Measurements from ENCODE around the gene HEATR3.
A peak's percentile ranks its signal among the peaks of the same experiment; 100 is the strongest.
"Not testable (repeated sequence)": the region's sequence is repeated elsewhere in the genome, so short reads cannot be mapped to it uniquely, and the experiment has no call there.

Gene HEATR3

DNA sequence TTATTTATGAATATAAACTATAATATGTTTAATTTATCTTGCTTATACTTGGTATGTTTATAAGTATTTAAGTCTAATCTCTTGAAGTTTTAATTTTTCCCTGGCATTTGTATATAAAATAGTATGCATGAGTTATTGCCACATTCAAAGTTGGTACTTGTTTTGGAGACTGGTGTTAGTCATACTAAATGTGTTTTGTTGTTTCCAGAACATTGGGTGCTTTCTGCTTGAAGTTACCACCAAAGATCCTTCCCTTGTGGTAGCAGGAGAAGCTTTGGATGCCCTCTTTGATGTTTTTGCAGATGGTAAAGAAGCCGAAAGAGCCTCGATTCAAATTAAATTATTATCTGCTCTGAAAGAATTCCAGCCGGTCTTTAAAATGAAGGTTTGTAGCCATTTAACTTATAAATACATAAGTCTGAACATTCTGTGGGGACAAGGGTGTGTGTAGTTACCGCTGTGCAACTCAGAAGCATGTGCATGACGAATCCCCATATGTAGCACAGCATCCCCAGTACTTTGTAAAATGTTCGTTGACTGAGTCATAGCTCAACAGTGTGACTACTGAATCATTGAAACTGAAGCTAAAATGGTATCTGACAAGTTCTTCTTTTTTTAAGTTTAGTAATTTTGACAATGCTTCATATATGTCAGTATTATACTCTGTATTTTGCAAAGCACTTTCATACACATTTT is 36.4 kb downstream of the HEATR3 start:
- no peak for DNase-seq

DNA sequence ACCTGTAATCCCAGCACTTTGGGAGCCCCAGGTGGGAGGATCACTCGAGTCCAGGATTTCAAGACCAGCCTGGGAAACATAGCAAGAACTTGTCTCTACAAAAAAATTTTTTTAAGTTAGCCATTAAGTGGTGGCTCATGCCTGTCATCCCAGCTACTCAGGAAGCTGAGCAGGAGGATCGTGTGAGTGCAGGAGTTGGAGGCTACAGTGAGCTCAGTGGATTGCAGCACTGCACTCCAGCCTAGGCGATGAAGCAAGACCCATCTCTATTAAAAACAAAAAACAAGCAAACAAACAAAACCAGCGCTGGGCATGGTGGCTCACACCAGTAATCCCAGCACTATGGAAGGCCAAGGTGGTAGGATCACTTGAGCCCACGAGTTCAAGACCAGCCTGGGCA is 38.0 kb downstream of the HEATR3 start:
- no peak for DNase-seq

DNA sequence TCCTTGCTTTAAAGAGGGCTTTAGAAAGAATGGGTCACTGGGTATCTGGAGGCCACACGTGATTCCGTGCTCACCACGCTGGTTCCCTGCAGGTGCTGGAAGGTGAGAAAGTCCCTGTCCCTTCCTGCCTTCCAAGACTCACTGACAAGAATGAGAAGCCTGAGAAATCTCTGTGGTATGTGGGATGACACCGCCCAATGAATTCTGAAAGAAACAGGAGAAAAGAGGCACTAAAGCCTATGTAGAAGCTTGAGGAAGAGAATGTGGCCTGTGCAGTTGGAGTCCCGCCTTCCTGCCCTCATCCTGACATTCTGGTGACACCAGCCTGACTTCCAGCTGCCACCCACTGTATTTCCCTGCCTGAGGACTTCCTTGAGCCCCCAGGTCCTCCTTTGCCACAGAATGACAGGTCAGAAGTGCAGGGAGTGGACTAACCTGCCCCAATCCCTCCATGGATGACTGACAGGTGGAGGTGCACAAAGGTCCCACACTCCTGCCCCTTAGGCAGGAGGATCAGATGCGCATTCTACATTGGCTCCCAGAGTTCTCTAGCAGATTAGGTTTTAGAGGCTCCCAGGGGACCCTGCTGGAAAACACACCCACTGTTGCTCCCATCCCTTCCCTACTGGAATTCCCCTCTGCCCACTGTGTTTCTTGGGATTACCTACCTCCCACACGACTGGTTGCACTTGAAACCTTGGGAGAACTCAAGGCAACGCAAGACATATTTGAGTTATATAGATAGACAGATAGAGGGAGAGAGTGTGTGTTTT is 48.8 kb downstream of the HEATR3 start:
- no peak for DNase-seq

DNA sequence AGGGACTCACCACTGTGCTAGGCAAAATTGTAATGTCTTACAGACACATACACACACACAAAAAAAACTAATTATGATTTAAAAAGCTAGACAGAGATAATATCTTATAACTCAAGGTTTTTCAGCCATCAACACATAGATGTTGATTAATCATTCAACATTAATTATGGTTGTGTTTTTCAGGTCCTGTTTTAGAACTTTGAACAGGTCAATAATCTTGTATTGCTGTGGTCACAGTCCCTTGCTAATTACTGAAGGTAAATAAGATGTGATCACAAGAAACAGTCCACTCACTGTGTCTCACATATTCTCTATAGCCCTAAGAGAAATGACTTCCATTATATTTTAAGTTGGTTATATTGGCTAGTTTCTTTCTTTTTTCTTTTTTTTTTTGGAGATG is 54.9 kb downstream of the HEATR3 start:
- no peak for DNase-seq

DNA sequence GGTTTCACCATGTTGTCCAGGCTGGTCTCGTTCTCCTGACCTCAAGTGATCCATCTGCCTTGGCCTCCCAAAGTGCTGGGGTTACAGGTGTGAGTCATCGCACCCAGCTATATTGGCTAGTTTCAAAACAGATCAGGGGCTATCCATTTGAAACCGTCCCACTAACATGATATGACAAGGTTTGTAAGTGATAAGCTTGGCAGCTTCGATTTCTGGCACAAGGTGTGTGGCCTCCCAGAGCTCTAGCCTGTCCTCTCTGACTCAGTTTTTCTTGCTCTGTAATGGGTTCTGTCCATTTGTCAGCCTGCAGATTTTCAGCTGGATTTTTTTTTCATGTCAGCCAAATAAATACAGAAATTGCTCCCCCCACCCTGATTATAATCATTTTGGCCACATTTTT is 55.5 kb downstream of the HEATR3 start:
- no peak for DNase-seq

DNA sequence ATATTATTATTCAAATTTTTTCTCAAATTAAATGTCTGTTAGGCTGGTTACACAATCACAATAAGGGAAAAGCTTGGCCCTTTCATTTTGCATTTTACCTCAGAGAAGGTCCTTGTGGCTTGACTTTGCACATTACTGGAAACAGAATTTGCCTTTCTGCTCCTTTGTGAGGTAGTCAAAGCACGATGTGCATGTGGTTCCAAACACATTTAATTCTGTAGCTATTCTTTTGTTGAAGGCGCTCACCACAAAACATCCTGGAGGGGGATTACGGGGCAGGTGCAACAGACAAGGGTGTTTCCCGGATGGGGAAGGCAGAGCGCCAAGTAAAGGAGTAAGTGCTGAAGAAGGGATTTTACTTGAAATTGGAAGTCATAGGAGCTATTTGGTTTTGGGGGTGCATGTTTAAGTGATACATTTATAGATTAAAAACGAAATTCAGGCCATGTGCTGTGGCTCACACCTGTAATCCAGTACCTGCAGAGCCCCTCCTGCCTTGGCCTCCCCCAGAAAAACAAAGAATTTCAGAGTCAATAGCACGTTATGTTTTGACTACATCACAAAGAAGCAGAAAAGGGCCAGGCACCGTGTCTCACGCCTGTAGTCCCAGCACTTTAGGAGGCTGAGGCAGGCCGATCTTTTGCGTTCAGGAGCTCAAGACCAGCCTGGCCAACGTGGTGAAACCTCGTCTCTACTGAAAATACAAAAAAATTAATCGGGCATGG is 56.1 kb downstream of the HEATR3 start:
- peak; percentile 33 for DNase-seq

DNA sequence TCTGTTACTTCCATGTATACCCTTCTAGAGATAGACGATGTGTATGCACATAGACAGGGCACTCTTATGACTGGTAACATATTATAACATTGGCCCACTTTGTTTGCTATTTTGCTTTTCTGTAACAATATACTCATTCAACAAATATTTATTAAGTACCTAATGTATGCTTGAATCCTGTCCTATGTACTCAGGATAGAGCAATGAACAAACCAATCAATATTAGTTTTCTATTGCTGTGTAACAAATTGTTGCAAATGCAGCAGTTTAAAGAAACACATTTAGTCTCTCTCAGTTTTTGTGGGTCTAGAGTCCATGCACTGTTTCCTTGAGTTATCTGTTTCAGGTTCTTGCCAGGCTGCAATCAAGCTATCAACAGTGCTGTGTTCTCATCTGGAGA is 57.6 kb downstream of the HEATR3 start:
- DNase-seq: no peak

DNA sequence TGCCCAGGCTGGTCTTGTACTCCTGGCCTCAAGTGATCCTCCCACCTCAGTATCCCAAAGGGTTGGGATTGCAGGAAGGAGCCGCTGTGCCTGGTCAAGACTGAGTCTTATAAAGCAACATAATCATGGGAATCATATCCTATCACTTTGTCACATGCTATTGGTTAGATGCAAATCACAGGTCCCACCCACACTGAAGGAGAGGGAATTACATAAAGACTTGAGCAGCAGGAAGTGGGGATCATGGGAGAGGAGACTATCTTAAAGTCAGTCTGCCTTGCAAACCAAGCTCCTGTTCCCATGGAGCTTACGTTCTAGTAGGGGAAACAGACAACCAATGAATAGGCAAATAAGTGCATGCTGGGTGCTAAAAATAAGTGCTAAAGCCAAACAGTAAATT is 59.0 kb downstream of the HEATR3 start:
- no peak for DNase-seq

DNA sequence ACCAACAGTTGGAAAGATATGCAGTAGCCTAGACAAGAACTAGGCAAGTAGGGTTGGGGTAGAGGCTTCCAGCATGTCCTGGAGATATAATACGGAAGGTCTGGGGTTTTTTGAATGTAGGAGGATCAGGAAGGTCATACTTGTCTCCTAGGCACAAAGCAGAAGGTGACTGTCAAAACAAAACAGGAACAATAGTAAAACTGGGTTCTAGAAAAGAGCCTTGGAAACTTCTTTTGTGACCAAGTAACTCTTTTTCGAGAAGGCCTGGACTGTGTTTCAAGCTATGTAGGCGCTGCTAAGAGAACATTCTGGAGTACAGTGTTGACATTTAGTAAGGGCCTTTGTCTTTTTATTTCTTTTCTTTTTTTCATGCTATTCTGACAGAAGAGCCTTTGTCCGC is 60.4 kb downstream of the HEATR3 start:
- no peak for DNase-seq

DNA sequence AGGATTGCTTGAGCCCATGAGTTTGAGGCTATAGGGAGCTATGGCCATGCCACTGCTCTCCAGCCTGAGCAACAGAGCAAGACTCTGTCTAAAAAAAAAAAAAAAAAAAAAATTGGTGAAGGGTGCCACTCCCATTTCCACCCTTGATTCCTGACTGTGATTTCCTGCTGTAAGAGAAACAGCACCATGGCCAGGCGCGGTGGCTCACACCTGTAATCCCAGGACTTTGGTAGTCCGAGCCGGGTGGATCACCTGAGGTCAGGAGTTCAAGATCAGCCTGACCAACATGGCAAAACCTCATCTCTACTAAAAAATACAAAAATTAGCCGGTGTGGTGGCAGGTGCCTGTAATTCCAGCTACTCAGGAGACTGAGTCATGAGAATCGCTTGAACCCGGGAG is 66.8 kb downstream of the HEATR3 start:
- DNase-seq: not testable (repeated sequence)

DNA sequence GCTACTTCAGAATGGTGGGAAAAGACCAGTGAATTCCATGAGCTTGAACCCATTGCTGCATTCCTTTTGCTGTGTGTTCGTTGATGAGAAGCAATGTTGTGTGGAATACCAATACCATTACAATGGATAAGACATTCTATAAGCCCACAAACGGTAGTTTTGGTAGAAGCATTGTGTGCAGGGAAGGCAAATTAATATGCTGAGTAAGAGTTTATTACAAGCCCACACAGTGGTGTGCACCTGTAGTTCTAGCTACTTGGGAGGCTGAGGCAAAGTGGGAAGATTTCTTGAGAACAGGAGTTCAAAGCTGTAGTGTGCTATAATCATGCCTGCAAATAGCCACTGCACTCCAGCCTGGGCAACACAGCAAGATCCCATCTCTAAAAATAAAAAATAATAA is 67.4 kb downstream of the HEATR3 start:
- no peak for DNase-seq

DNA sequence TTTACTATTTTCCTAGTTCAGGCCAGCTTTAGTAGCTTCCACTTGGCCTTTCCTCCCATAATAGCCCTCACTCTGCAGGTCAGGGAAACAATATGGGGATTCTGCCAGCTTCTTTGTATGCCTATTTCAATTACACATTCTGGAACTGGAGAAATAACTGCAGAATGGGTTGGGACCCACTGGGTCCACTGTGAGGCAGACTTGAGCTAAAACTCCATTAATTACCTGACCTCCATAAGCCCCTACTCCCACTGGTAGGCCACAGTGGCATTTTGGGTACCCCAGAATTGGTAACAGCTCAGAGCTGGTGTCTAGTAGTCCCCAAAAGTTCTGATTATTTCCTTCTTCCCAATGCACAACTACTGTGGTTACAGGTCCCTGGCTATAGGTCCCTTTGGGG is 70.6 kb downstream of the HEATR3 start:
- DNase-seq: no peak

DNA sequence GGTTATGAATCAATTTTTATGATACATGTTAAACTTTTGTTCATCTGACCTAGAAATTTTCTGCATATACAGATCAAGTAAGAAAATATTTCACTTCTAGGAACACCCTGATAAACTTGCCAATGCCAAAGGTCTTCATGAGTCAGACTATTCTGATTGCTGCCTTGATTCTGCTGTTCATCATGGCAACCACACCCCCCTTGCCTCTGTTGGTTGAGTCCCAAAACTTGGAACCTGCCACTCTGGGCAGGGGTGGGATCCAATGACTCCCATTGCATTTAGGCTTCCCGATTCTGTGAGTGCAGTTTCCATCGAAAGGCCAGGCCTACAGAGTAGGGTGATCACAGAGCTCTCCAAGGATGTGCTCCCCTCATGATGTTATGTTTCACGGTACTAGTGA is 71.5 kb downstream of the HEATR3 start:
- no peak for DNase-seq

DNA sequence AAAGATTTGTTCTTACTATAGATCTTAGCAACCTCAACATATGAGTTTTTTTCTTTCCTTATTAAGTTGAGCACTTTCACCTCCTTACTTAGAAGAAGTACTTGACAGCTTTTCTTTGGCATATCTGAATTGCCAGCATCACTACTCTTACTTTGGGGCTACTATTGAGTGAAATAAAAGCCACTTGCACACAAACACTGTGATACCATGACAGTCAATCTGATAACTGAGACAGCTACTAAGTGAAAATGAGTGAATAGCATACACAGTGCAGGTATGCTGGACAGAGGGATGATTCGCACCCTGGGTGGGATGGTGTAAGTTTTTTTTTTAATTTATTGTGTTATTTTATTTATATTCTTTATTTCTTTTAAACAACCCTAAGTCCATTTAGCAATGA is 73.8 kb downstream of the HEATR3 start:
- no peak for DNase-seq

DNA sequence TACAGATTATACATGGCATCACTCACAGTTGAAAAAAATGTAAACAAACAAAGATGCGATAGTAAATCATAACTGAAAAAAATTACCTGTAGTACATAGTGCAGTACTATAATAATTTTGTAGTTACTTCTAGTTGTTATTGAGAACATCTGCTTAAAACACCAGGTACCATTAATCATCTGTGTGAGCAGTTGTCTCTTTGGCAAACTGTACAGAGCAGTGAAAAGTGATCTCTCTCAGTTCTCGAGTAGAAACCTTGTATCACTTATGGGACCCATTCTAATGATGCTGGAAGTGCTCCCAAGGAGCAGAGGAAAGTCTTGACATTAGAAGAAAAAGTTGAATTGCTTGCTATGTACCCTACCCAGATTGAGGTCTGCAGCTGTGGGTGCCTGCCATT is 78.4 kb downstream of the HEATR3 start:
- DNase-seq: no peak

DNA sequence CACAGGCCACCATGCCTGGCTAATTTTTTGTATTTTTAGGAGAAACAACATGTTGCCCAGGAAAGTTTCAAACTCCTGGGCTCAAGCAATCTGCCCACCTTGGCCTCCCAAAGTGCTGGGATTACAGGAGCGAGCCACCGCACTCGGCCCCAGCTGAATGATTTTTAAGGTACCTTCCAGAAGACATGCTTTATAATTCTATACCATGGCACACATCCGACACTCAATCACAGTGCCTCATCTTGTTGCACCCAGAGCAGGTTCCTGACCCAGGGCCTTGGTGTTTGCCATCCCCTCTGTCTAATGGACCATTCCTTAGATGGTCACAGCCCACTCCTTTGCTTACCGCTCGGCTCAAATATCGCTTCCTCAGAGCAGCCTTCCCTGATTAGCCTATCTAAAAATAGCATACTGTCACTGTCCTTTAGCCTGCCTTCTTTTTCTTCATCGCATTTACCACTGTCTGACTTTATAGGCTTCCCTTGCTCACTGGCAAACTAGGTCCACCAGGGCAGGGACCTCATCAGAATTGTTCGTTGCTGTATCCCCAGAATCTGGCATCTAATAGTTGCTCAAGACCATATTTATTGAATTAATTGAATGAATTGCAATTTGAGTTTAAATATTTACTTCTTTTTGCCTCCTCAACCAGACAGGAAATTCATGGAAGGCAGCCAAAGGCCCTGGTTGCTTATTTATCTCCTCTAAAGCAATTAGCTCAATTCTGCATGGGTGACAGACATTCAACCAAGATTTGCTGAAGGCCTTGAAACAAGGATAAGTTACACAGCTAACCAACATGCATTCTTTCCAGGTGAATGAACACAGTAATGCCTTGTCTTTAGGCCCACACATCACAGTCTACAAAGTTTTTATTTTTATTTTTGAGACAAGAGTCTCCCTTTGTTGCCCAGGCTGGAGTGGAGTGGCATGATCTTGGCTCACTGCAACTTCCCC is 81.0 kb downstream of the HEATR3 start:
- DNase-seq: no peak

DNA sequence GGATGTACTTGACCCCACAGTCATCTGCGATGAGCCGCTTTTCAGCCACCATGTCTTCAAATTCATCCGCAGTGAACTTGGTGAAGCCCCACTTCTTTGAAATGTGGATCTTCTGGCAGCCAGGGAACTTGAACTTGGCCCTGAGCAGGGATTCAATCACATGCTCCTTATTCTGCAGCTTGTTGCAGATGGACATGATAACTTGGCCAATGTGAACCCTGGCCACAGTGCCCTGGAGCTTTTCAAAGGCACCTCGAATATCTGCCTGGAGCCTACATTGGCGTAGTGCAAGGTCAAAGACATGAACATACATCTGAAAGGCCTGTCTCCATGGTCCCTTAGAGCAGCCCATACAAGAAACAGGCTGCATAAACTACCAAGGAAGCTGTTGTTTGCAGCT is 85.6 kb downstream of the HEATR3 start:
- no peak for DNase-seq

DNA sequence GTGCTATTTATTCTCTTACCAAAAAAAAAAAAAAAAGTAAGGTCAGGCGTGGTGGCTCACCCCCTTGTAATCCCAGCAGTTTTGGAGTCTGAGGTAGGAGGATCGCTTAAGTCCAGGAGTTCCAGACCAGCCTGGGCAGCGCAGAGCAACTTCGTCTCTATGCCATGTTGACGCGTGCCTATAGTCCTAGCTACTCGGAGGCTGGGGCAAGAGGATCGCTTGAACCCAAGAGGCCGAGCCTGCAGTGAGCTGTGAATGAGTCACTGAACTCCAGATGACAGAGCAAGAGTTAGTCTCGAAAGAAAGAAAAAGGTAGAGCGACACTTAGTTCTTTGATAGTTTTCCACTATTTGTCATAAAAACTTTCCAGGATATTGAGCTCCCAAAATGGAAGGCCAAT is 86.0 kb downstream of the HEATR3 start:
- no peak for DNase-seq

DNA sequence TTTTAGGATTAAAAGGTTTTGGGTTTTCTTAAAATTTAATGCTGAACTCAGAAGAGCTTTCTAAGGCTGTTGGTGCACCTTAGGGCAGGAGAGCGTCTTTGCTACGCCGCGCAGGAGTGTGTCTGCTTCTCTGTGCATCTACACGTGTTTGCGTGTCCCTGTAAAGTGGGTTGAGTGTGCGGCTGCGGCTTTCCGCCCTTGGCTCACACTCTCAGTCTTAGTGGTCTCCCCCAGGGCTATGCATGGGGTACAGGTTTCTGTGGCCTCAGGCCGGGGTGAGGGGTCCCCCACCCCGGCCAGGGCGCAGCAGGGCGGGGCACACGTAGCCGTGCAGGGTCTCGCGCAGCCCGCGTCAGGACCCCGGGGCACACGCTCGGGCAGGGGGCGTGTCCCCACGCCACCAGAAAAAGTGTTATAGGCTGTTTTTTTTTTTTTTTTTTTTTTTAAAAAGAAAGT is 86.6 kb downstream of the HEATR3 start:
- DNase-seq: peak; percentile 73

DNA sequence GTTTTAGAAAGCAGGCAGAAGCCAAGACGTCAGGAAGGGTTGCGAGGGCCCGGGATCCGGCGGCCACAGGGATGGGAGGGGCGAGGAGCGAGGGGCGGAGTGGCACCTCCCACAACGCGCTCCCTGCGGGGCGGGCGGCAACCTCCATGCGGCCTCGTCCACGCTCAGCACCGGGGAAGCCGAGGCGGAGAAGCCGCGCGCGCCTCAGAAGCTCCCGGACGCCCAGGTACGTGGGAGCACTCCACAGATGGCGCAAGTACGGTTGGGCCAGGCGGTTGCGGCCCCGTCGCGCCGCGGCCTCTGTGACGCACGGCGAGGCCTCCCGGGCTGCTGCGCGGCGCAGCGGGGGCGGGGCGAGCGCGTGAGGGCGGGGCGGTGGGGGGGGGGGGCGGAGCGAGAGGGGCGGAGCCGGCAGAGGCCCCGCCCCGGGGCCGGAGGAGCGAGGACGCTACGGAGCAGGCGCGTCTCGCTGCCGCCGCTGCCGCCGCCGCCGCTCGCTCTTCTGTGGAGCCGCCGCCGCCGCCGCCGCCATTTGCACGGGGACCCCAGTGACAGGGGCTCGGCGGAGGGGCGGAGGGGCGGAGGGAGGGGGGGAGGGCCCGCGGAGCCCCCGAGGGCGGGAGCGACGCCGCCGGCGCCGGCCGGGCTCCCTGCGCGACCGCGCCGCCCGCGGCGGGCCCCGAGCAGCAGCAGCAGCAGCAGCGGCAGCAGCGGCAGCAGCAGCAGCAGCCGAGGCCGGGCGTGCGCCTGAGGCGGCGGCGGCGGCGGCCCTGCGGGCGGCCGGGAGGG is 87.2 kb downstream of the HEATR3 start, which contains the start of gene TENT4B:
TSS of gene TENT4B (plus strand) at position 500 of the 789 bp plus-strand sequence. CDS start 316 bp downstream, outside the sequence.
- DNase-seq: peak; percentile 92

DNA sequence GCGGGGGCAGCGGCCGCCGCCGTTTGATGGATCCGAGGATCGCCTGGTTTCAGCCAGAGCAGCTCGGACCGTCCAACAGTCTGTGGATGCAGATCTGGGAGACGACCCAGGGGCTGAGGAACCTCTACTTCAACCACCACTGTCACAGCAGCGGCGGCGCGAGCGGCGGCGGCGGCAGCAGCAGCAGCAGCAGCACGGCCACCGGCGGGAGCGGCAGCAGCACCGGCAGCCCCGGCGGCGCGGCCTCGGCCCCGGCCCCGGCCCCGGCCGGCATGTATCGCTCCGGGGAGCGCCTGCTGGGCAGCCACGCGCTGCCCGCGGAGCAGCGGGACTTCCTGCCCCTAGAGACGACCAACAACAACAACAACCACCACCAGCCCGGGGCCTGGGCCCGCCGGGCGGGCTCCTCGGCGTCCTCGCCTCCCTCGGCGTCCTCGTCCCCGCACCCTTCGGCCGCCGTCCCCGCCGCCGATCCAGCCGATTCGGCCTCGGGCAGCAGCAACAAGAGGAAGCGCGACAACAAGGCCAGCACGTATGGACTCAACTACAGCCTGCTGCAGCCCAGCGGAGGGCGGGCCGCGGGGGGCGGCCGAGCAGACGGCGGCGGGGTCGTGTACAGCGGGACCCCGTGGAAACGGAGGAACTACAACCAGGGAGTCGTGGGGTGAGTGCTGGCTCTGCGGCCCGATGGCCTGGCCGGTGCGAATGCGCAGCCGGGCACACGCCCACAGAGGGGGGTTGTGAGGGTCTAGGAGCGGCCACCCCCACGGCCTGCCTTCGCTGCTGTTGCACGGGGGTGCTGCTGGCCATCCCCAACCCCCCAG is 88.0 kb downstream of the HEATR3 start:
- DNase-seq: no peak

Measured in CD4-positive, alpha-beta T cell treated with Interleukin-10 for 1 hour (primary cell).